Activated CD4-positive, alpha-beta T cell treated with anti-CD3 and anti-CD28 coated beads, Interleukin-2, Interleukin-6, amounts not matched to agents 100 ng/mL and 50 ng/mL, durations not matched to agents 16 hours and 8 hours (primary cell): ENCODE data around the gene ABCA3.

Source experiments
- DNase-seq: peaks from one replicate; pipeline ENCODE4 v3.0.0-alpha.2; 2020

ABCA3 gene

GRCh38 chr16:2308089-2308962, 32.2 kb downstream of the ABCA3 start:
- DNase-seq, result no peak

DNA sequence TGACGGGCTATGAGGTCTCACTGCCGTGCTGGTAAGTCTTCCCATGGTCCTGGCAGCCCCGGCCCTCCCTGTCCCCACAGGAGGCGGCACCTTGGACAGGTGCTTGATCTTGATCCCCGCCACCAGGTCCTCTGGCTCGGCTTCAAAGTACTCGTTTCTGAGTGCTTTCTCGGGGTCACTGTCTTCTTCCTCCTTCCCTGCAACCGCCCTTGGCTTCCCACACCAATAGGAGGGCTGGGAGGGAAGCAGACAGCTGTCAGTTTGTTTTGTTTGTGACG, 40.7 kb downstream of the ABCA3 start:
- DNase-seq, result no peak

GRCh38 chr16:2299121-2299914, 41.2 kb downstream of the ABCA3 start:
- no peak for DNase-seq

GRCh38 chr16:2298621-2299020, 41.9 kb downstream of the ABCA3 start:
- no peak for DNase-seq

GRCh38 chr16:2297506-2297860, 43.0 kb downstream of the ABCA3 start:
- DNase-seq, result no peak

GRCh38 chr16:2296661-2297505, 43.6 kb downstream of the ABCA3 start:
- DNase-seq, result peak; percentile 25

DNA sequence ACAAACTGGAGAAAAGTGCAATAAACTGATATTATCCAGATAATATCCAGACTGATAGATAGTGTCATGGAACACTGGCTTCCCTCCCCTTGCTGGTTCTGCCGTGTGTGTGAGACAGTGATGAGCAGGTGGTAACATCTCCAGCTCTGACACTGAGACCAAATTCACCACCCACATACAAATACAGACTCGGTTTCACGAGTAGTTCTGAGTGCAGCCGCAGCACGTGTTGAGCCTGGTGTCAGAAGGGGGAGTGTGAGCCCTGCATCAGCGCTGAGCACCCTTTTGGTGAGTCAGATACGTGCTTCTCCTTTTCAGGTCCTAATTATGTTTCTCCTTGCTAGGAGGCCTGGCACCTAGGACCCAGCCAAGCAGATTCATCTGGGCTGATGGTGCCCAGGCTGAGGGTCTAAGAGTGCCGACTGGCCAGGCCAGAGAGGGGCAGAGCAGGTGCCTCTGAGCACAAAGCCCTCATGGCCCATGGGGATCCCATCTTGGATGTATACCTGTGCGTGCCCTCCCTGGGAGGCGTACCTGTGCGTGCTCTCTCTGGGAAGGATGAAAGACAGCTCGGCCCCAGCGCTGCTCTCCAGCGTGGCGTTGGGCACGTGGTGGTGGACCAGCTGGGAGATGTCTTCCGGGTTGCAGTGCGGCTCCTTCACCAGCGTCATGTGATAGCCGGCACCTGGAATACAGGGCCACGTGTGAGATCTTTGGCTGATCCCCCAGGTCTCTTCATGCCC, 45.3 kb downstream of the ABCA3 start:
- no peak for DNase-seq

DNA sequence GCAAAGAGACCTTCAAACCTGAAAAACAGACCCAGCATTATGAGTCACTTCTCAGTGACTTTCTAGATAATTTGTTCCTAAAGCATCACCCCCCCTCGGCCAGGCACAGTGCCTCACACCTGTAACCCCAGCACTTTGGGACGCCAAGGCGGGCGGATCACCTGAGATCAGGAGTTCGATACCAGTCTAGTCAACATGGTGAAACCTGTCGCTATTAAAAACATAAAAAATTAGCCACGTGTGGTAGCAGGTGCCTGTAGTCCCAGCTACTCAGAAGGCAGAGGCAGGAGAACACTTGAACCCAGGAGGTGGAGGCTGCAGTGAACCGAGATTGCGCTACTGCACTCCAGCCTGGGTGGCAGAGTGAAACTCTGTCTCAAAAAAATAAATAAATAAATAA, 48.3 kb downstream of the ABCA3 start:
- DNase-seq, result no peak

GRCh38 chr16:2289282-2289681, 51.2 kb downstream of the ABCA3 start:
- DNase-seq, result no peak

DNA sequence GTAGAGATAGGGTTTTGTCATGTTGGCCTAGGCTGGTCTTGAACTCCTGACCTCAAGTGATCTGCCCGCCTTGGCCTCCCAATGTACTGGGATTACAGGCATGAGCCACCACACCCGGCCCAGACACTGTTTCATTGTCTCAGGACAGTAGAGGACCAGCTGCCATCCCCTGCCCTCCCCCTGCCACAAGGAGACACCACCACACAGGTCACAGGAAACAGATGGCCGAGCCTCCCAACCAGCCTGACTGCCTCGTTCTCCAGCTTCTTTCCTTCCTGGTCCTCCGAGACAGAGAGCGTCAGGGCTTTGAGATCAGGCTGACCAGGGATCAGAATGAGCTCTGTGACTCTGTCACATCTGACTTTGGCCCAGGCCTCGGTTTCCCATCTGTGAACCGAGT, 51.8 kb downstream of the ABCA3 start:
- DNase-seq, result no peak

DNA sequence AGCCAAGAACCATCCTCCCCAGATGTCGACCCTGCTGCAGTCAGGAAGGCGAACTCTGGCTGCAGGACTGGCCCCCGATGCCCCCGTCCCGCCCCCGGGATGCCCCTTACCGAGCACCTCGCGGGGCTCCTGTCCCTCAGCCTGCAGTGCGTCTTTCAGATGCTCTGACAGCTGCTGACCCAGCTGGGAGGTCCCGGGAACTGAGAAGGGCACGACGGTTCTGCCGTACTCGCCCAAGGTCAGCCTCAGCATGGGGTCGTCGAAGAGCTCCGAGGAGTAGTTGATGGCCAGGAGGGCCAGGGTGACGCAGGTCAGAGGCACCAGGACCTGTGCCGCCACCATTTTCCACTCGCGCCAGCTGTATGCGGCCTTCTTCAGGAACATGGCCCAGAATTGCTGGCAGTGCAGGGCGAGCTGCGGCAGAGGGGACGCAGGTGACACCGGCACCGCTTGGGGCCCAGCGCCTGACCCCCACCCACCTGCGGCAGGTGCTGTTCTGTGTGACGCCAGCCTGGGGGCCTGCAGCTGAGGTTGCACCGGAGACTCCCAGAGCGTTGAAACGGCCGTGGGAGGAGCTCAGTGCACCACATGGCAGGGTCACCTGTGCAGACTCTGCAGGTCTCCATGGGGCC, 52.5 kb downstream of the ABCA3 start:
- DNase-seq, result no peak

GRCh38 chr16:2286550-2286949, 54.0 kb downstream of the ABCA3 start:
- DNase-seq, result no peak

DNA sequence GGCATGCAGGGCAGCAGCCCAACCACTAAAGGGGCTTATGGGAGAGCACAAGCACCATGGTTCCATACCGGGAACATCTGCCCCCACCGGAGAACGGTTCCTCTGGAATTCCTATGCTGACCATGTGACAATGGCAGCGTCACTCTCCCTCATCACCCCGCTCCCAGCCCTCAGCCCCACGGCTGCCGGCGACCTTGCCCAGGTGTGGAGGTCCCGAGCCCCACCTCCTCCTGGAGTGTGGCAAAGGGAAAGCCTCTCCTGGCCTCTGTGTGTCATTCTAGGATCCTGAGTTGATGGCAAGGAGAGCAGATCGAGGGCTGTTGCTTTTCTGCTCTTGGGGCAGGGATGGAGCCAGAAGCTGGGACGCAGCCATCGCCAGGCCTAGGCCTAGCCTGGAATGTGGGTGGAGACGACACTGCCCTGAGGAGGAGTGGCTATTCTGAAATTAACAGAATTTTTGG, 54.8 kb downstream of the ABCA3 start:
- no peak for DNase-seq

- DNase-seq, result no peak
These were observed 55.5 kb downstream of the ABCA3 start for GRCh38 chr16:2284797-2285576.

GRCh38 chr16:2284001-2284770, 56.3 kb downstream of the ABCA3 start:
- DNase-seq, result no peak

- DNase-seq, result no peak
These were observed 57.5 kb downstream of the ABCA3 start for GRCh38 chr16:2282866-2283555.

DNA sequence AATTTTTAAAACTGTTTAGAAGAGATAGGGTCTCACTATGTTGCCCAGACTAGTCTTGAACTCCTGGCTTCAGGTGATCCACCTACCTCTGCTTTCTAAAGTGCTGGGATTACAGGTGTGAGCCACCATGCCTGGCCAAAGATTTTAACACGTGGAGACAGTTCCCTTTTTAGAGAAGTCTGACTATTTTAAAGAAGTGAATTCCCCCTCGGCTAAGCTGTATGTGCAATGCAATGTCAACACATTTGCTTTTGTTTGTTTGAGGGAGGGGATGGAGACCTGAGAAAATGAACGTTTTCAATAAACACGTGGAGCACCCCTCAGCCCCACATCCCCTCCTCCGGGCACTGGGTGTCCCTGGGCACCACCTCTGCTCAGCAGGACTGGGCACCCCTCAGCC, 58.3 kb downstream of the ABCA3 start:
- no peak for DNase-seq

GRCh38 chr16:2280981-2281542, 59.5 kb downstream of the ABCA3 start:
- no peak for DNase-seq

GRCh38 chr16:2280461-2280860, 60.1 kb downstream of the ABCA3 start:
- no peak for DNase-seq
